CD4-positive, alpha-beta T cell treated with Interferon gamma for 1 hour (primary cell): Measurements from ENCODE around the gene PIP5K1B.
"Not testable (repeated sequence)": the region's sequence is repeated elsewhere in the genome, so short reads cannot be mapped to it uniquely, and the experiment has no call there.

Experiments
- DNase-seq: peaks from one replicate; pipeline ENCODE4 v3.0.0-alpha.2; 2020

Gene PIP5K1B

GRCh38 chr9:68704814-68705530 lies at the start of gene PIP5K1B:
Gene PIP5K1B, plus strand, starts transcription at chr9:68705240. Its CDS starts 117,375 bp downstream, at chr9:68822615.
- DNase-seq: peak; percentile 72

GRCh38 chr9:68664036-68664435 lies 41.0 kb upstream of the PIP5K1B start:
- DNase-seq: no peak

- no peak for DNase-seq
Measured at GRCh38 chr9:68668127-68668526, 36.9 kb upstream of the PIP5K1B start.

- no peak for DNase-seq
Measured at GRCh38 chr9:68669218-68669617, 35.8 kb upstream of the PIP5K1B start.

- no peak for DNase-seq
Measured at GRCh38 chr9:68672215-68672614, 32.8 kb upstream of the PIP5K1B start.

- no peak for DNase-seq
Measured at GRCh38 chr9:68672625-68673024, 32.4 kb upstream of the PIP5K1B start.

GRCh38 chr9:68678430-68678829 lies 26.6 kb upstream of the PIP5K1B start:
- DNase-seq: no peak

GRCh38 chr9:68683433-68683832 lies 21.6 kb upstream of the PIP5K1B start:
- no peak for DNase-seq

- no peak for DNase-seq
Measured at GRCh38 chr9:68685213-68685612, 19.8 kb upstream of the PIP5K1B start.

- DNase-seq: peak; percentile 27
Measured at GRCh38 chr9:68685770-68686169, 19.3 kb upstream of the PIP5K1B start.

GRCh38 chr9:68690088-68690487 lies 15.0 kb upstream of the PIP5K1B start:
- DNase-seq: no peak

- DNase-seq: no peak
Measured at GRCh38 chr9:68692519-68692918, 12.5 kb upstream of the PIP5K1B start.

- no peak for DNase-seq
Measured at GRCh38 chr9:68694125-68694524, 10.9 kb upstream of the PIP5K1B start.

GRCh38 chr9:68697851-68698250 lies 7.2 kb upstream of the PIP5K1B start:
- DNase-seq: no peak

GRCh38 chr9:68698943-68699509 lies 6.0 kb upstream of the PIP5K1B start:
- no peak for DNase-seq

- DNase-seq: not testable (repeated sequence)
Measured at GRCh38 chr9:68699625-68700024, 5.4 kb upstream of the PIP5K1B start.

GRCh38 chr9:68702493-68702892 lies 2.5 kb upstream of the PIP5K1B start:
- no peak for DNase-seq

GRCh38 chr9:68703672-68704071 lies 1.4 kb upstream of the PIP5K1B start:
- no peak for DNase-seq

GRCh38 chr9:68704498-68704813 lies 584 bp upstream of the PIP5K1B start:
- DNase-seq: no peak

GRCh38 chr9:68705531-68706362 lies 707 bp downstream of the PIP5K1B start:
- DNase-seq: peak; percentile 13

GRCh38 chr9:68706363-68707201 lies 1.5 kb downstream of the PIP5K1B start:
- DNase-seq: peak; percentile 1

- DNase-seq: no peak
Measured at GRCh38 chr9:68707801-68708488, 2.9 kb downstream of the PIP5K1B start.
